ENCODE results near the gene TRIM24. TPM values are rescaled to one million over a fixed set of nuclear protein-coding genes. Genes with fewer than 3 reads are reported as not detected.

Gene TRIM24
- polyA plus RNA-seq, 1 donor (not counting 4 experiments of a cell fraction or from before 2014, with no cell fraction given), result 7.9 TPM

DNA sequence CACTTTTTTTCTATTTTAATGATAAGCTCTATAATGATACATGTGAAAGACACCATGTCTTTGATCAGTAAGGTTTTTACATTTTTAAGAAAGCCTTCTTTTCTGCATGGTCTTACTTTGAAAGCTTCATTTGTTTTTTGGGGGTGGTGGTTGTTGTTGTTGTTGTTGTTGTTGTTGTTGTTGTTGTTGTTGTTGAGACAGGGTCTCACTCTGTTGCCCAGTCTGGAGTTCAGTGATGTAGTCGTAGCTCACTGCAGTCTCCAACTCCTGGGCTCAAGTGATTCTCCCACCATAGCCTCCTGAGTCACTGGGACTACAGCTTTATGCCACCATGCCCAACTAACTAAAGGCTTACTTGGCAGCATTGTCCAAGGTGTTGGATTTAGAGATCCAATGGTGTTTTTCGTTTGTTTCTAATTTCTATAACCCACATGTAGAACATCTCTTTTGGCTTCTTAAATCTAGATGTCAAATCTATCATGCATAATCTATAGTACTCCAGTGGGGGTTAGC, 45.4 kb downstream of the TRIM24 start:
- Histone ChIP-seq H2AFZ (ENCODE audit: control insufficient read depth, low read length) (no peak overlapping the region), H3K36me3 (ENCODE audit: control insufficient read depth in 2 of 2, extremely low read depth in 1 of 2, insufficient read depth in 2 of 2, low read length in 2 of 2) (no peaks in the 10 kb centered on the region), H3K9me3 (ENCODE audit: control insufficient read depth, low read depth, low read length) (no peaks in the 10 kb centered on the region), H3K4me3 (ENCODE audit: control insufficient read depth in 2 of 3, extremely low read depth in 1 of 3, insufficient read depth in 2 of 3, low read depth in 1 of 3, low read length in 3 of 3) (no peak overlapping the region), H3K4me1 (ENCODE audit: control insufficient read depth, extremely low read depth, insufficient read depth, low read length) (no peaks in the 10 kb centered on the region), H3K9ac (ENCODE audit: control insufficient read depth, extremely low read depth, insufficient read depth, low read length) (no peak overlapping the region), H3K9me1 (ENCODE audit: control insufficient read depth, extremely low read depth, insufficient read depth, low read length) (no peaks in the 10 kb centered on the region), H3K4me2 (ENCODE audit: control insufficient read depth, extremely low read depth, insufficient read depth, low read depth, low read length) (no peak overlapping the region), H3K79me2 (ENCODE audit: control insufficient read depth, insufficient read depth, low read length) (peaks cover 2% of the 10 kb centered on the region), H3K27me3 (ENCODE audit: control insufficient read depth, extremely low read depth, insufficient read depth, low read length) (no peaks in the 10 kb centered on the region), H3K27ac (ENCODE audit: control insufficient read depth, insufficient read depth, low read length) (no peak overlapping the region), H4K20me1 (ENCODE audit: control insufficient read depth, extremely low read depth, insufficient read depth, low read length) (no peaks in the 10 kb centered on the region)
- no peak for DNase-seq (ENCODE audit: low read depth, low spot score)
- dilution Hi-C loops (cut with MboI; ENCODE audit: extremely low pct_ligation_motif_present, low sequenced_read_pairs), result no loop called here
- TF ChIP-seq EZH2 (IDR thresholded peaks at IDR 0.05; ENCODE audit: low read length), result no peak
- no peak for TF ChIP-seq CTCF (optimal IDR thresholded peaks at IDR 0.05 in 1 of 3, IDR thresholded peaks at IDR 0.05 in 1 of 3, conservative IDR thresholded peaks at IDR 0.05 in 1 of 3; ENCODE audit: extremely low read depth in 1 of 3, insufficient read depth in 2 of 3, low read length in 3 of 3)
- FAIRE-seq, result no peak

DNA sequence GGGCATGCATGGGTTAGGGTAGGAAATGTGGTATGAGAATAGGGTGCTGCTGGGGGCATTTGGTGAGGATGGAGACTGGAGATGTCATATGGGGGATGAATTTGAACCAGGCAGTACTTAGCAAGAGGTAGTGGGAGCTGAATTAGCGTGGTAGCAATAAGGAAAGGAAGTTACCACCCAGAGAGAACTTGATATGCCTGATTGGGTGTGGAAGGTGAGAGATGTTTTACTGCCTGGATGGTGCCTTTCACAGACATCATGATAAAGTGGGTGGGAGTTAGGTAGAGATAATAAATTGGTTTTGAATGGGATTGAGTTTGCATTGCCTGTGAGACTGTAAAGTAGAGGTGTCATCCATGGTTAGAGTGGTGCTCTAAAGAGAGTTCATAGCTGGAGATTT, 46.7 kb downstream of the TRIM24 start:
- Histone ChIP-seq H3K4me1 (ENCODE audit: control insufficient read depth, extremely low read depth, insufficient read depth, low read length) (no peaks in the 10 kb centered on the region), H3K9ac (ENCODE audit: control insufficient read depth, extremely low read depth, insufficient read depth, low read length) (no peak overlapping the region), H3K4me2 (ENCODE audit: control insufficient read depth, extremely low read depth, insufficient read depth, low read depth, low read length) (no peak overlapping the region), H3K27ac (ENCODE audit: control insufficient read depth, insufficient read depth, low read length) (no peak overlapping the region), H3K4me3 (ENCODE audit: control insufficient read depth in 2 of 3, extremely low read depth in 1 of 3, insufficient read depth in 2 of 3, low read depth in 1 of 3, low read length in 3 of 3) (no peak overlapping the region), H2AFZ (ENCODE audit: control insufficient read depth, low read length) (no peak overlapping the region), H3K27me3 (ENCODE audit: control insufficient read depth, extremely low read depth, insufficient read depth, low read length) (no peaks in the 10 kb centered on the region), H4K20me1 (ENCODE audit: control insufficient read depth, extremely low read depth, insufficient read depth, low read length) (no peaks in the 10 kb centered on the region), H3K9me1 (ENCODE audit: control insufficient read depth, extremely low read depth, insufficient read depth, low read length) (no peaks in the 10 kb centered on the region), H3K36me3 (ENCODE audit: control insufficient read depth in 2 of 2, extremely low read depth in 1 of 2, insufficient read depth in 2 of 2, low read length in 2 of 2) (no peaks in the 10 kb centered on the region), H3K79me2 (ENCODE audit: control insufficient read depth, insufficient read depth, low read length) (no peaks in the 10 kb centered on the region), H3K9me3 (ENCODE audit: control insufficient read depth, low read depth, low read length) (no peaks in the 10 kb centered on the region)
- no peak for DNase-seq (ENCODE audit: low read depth, low spot score)
- no peak for TF ChIP-seq EZH2 (IDR thresholded peaks at IDR 0.05; ENCODE audit: low read length)
- TF ChIP-seq CTCF (optimal IDR thresholded peaks at IDR 0.05 in 1 of 3, IDR thresholded peaks at IDR 0.05 in 1 of 3, conservative IDR thresholded peaks at IDR 0.05 in 1 of 3; ENCODE audit: extremely low read depth in 1 of 3, insufficient read depth in 2 of 3, low read length in 3 of 3), result no peak
- dilution Hi-C loops (cut with MboI; ENCODE audit: extremely low pct_ligation_motif_present, low sequenced_read_pairs), result no loop called here
- FAIRE-seq, result no peak
